Activated CD8-positive, alpha-beta memory T cell treated with anti-CD3 and anti-CD28 coated beads, Interleukin-2, amount 10 ng/mL, durations not matched to agents 7 days and 5 days (primary cell): ENCODE results near the gene HNRNPCL4. TPM values are rescaled to one million over a fixed set of nuclear protein-coding genes. Genes with fewer than 3 reads are reported as not detected.
"Not testable (repeated sequence)": the region's sequence is repeated elsewhere in the genome, so short reads cannot be mapped to it uniquely, and the experiment has no call there.

Experiments used
- ATAC-seq: fragments of 150-1000 bp; cut with Tn5 transposase; one replicate; pipeline ENCODE4 v1.10.0; 2021; ENCODE audit warnings: moderate library complexity
- CTCF ChIA-PET: fragments of 350-600 bp; sonication (Branson Sonifier 250); formaldehyde crosslinking; loops from one replicate; lab custom pipeline; 2021; ENCODE audit warnings: antibody characterized with exemption; lab: Charles Lee
- DNase-seq: peaks from one replicate; pipeline ENCODE4 v3.0.0-alpha.2; 2020
- H3K27ac Mint-ChIP-seq: one replicate; pipeline ENCODE4 v1.8.0; 2021; ENCODE audit warnings: mild to moderate bottlenecking, mixed read lengths
- H3K27me3 Mint-ChIP-seq: one replicate; pipeline ENCODE4 v1.8.0; 2021; ENCODE audit warnings: mixed read lengths
- H3K36me3 Mint-ChIP-seq: one replicate; pipeline ENCODE4 v1.8.0; 2021; ENCODE audit warnings: mild to moderate bottlenecking, mixed read lengths
- H3K4me1 Mint-ChIP-seq: one replicate; pipeline ENCODE4 v1.8.0; 2021; ENCODE audit warnings: mixed read lengths
- H3K4me3 Mint-ChIP-seq: one replicate; pipeline ENCODE4 v1.8.0; 2021; ENCODE audit warnings: mild to moderate bottlenecking, moderate library complexity, mixed read lengths
- H3K9me3 Mint-ChIP-seq: one replicate; pipeline ENCODE4 v1.8.0; 2022; ENCODE audit warnings: low read depth, mixed read lengths
- total RNA-seq, 2 experiments: library from RNA; stranded (reverse); gene quantifications; one replicate each; pipeline ENCODE4 v1.2.3, GENCODE V29; 2021

Gene HNRNPCL4
- total RNA-seq: not detected

DNA sequence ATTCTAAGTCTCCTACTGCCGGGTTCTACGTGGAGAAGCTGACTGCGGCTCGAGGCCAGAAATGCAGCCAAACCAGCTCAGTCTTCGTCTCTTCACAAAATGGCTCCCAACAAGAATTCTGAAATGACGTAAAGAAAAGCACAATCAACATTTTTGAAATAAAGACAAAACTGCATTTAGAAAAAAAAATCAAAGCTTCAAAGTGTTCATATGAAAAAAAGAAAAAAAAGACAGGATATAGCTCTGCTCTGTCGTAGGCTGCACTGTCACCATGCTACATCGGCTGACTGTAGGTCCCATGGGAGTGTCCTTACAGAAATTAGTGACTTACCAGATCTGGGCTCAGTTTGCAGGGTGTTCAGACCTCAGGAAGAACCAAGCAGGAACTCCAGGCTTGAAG is at the start of gene HNRNPCL4:
Gene HNRNPCL4 (minus strand): TSS at position 101 of the 400 bp plus-strand sequence. CDS start 164 bp downstream, outside the sequence.
- H3K4me1 Mint-ChIP-seq, ATAC-seq, H3K4me3 Mint-ChIP-seq, H3K27ac Mint-ChIP-seq, H3K27me3 Mint-ChIP-seq, CTCF ChIA-PET, DNase-seq, H3K9me3 Mint-ChIP-seq, H3K36me3 Mint-ChIP-seq: not testable (repeated sequence)

DNA sequence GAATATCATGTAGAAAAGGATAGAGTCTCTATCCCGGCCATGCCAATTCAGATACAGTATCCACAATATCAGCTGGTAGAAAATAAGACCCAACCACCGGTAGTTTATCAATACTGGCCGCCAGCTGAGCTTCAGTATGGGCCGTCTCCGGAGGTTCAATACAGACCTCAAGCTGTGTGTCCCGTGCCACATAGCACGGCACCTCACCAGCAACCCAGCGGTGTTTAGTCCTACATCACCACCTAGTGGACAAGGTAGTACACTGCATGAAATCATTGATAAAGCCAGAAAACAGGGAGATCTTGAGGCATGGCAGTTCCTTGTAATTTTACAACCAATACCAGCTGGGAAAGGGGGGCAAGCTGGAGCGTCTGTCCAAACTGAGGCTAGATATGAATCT is 43.3 kb upstream of the HNRNPCL4 start:
- CTCF ChIA-PET, H3K36me3 Mint-ChIP-seq, H3K4me1 Mint-ChIP-seq, H3K27ac Mint-ChIP-seq, ATAC-seq, H3K9me3 Mint-ChIP-seq, H3K4me3 Mint-ChIP-seq, DNase-seq, H3K27me3 Mint-ChIP-seq: not testable (repeated sequence)

GRCh38 chr1:13201309-13201708 is 35.9 kb upstream of the HNRNPCL4 start, which contains the start of gene PRAMEF13:
Gene PRAMEF13 (minus strand): TSS chr1:13201409. CDS start chr1:13199589, 1,820 bp downstream.
- H3K4me3 Mint-ChIP-seq, H3K27ac Mint-ChIP-seq, H3K27me3 Mint-ChIP-seq, H3K9me3 Mint-ChIP-seq, H3K4me1 Mint-ChIP-seq, ATAC-seq, H3K36me3 Mint-ChIP-seq, DNase-seq, CTCF ChIA-PET: not testable (repeated sequence)

GRCh38 chr1:13171548-13171947 is 6.1 kb upstream of the HNRNPCL4 start, which contains the start of gene PRAMEF9:
Gene PRAMEF9 (plus strand): TSS chr1:13171848. CDS start chr1:13175281, 3,433 bp downstream.
- DNase-seq, H3K9me3 Mint-ChIP-seq, H3K27me3 Mint-ChIP-seq, H3K4me3 Mint-ChIP-seq, H3K4me1 Mint-ChIP-seq, H3K36me3 Mint-ChIP-seq, H3K27ac Mint-ChIP-seq, ATAC-seq, CTCF ChIA-PET: not testable (repeated sequence)

DNA sequence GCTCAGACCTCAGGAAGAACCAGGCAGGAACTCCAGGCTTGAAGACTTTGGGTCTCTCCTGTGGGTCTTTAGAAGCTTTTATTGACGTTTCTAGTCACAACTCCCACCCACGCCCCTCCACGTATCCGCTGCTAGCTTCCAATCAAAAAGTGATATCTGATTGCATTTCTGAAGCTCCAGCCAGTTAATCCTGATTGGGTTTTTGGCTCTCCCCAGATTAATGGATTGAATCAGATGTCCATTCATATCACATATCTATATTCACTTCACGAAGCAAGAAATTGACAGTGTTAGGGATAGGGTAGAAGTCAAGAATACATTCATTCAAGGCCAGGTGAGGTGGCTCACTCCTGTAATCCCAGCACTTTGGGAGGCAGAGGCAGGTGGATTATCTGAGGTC is 9.5 kb downstream of the HNRNPCL4 start, which contains the start of gene PRAMEF26:
Gene PRAMEF26 (minus strand): TSS at position 101 of the 400 bp plus-strand sequence. CDS start 2,914 bp downstream, outside the sequence.
- DNase-seq, ATAC-seq, H3K4me3 Mint-ChIP-seq, H3K27ac Mint-ChIP-seq, H3K36me3 Mint-ChIP-seq, H3K4me1 Mint-ChIP-seq, H3K9me3 Mint-ChIP-seq, CTCF ChIA-PET, H3K27me3 Mint-ChIP-seq: not testable (repeated sequence)

DNA sequence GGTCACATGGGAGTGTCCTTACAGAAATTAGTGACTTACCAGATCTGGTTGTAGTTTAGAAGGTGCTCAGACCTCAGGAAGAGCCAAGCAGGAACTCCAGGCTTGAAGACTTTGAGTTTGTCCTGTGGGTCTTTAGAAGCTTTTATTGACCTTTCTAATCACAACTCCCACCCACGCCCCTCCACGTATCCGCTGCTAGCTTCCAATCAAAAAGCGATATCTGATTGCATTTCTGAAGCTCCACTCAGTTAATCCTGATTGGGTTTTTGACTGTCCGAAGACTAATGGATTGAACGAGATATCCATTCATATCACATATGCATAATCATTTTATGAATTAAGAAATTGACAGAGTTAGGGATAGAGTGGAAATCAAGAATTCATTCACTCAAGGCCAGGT is 48.7 kb downstream of the HNRNPCL4 start, which contains the start of gene HNRNPCL2:
Gene HNRNPCL2 (minus strand): TSS at position 101 of the 400 bp plus-strand sequence. CDS start 454 bp downstream, outside the sequence.
- H3K27me3 Mint-ChIP-seq, H3K27ac Mint-ChIP-seq, H3K9me3 Mint-ChIP-seq, DNase-seq, ATAC-seq, H3K4me3 Mint-ChIP-seq, H3K36me3 Mint-ChIP-seq, CTCF ChIA-PET, H3K4me1 Mint-ChIP-seq: not testable (repeated sequence)

Other genes with a start within 250 kb of the HNRNPCL4 start
- gene PRAMEF7, start 249.0 kb downstream of the HNRNPCL4 start, total RNA-seq: not detected
- not detected for gene PRAMEF6, start 218.1 kb downstream of the HNRNPCL4 start, total RNA-seq
- gene PRAMEF27, start 109.1 kb downstream of the HNRNPCL4 start, total RNA-seq: not detected
- not detected for gene HNRNPCL3, start 104.9 kb downstream of the HNRNPCL4 start, total RNA-seq
- not detected for gene PRAMEF25, start 94.9 kb downstream of the HNRNPCL4 start, total RNA-seq
- not detected for gene HNRNPCL2, start 48.8 kb downstream of the HNRNPCL4 start, total RNA-seq
- not detected for gene PRAMEF26, start 9.6 kb downstream of the HNRNPCL4 start, total RNA-seq
- not detected for gene PRAMEF9, start 6.2 kb upstream of the HNRNPCL4 start, total RNA-seq
- not detected for gene PRAMEF13, start 35.8 kb upstream of the HNRNPCL4 start, total RNA-seq
- not detected for gene PRAMEF18, start 60.5 kb upstream of the HNRNPCL4 start, total RNA-seq
- not detected for gene PRAMEF5, start 88.6 kb upstream of the HNRNPCL4 start, total RNA-seq
- not detected for gene PRAMEF8, start 119.5 kb upstream of the HNRNPCL4 start, total RNA-seq
- not detected for gene PRAMEF33, start 137.9 kb upstream of the HNRNPCL4 start, total RNA-seq
- not detected for gene PRAMEF15, start 149.9 kb upstream of the HNRNPCL4 start, total RNA-seq
- not detected for gene PRAMEF14, start 181.5 kb upstream of the HNRNPCL4 start, total RNA-seq
- not detected for gene PRAMEF19, start 206.3 kb upstream of the HNRNPCL4 start, total RNA-seq
- gene PRAMEF17, start 224.0 kb upstream of the HNRNPCL4 start, total RNA-seq: not detected
- not detected for gene PRAMEF20, start 244.8 kb upstream of the HNRNPCL4 start, total RNA-seq